GM12865 (cell line): Measurements from ENCODE around the gene CFAP69.

Experiments
- DNase-seq: peaks from one replicate; pipeline ENCODE4 v3.0.0; 2010; ENCODE audit warnings: low read depth
- H3K4me3 ChIP-seq: 2 replicates; pipeline ENCODE4 v1.5.1; 2011; ENCODE audit warnings: mild to moderate bottlenecking, low read depth, low read length, control low read depth
- CTCF ChIP-seq: IDR thresholded peaks from 2 replicates; pipeline ENCODE4 v1.5.1; 2011; ENCODE audit warnings: low read length, control low read depth, low read depth, inconsistent platforms; ENCODE audit not compliant: insufficient read depth; ENCODE audit errors: missing control alignments

CFAP69 gene

GRCh38 chr7:90229682-90230081 lies 15.3 kb upstream of the CFAP69 start:
- no peak for TF ChIP-seq CTCF
- no peak for DNase-seq
- H3K4me3 ChIP-seq, result no peak overlapping the region

- no peak for TF ChIP-seq CTCF
- DNase-seq, result no peak
These were observed 14.1 kb upstream of the CFAP69 start for GRCh38 chr7:90230834-90231233.

GRCh38 chr7:90231304-90231703 lies 13.7 kb upstream of the CFAP69 start:
- DNase-seq, result no peak
- H3K4me3 ChIP-seq, result no peak overlapping the region
- TF ChIP-seq CTCF, result no peak

More at GRCh38 chr7:90230834-90231233, 14.1 kb upstream of the CFAP69 start:
- H3K4me3 ChIP-seq, result no peak overlapping the region

DNA sequence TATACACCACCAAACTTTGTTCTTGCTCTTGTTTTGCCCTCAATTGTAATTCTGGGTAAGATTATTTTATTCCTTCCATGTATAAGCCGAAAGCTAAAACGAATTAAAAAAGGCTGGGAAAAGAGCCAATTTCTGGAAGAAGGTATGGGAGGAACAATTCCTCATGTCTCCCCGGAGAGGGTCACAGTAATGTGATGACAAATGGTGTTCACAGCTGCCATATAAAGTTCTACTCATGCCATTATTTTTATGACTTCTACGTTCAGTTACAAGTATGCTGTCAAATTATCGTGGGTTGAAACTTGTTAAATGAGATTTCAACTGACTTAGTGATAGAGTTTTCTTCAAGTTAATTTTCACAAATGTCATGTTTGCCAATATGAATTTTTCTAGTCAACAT lies 12.5 kb upstream of the CFAP69 start:
- DNase-seq, result no peak
- TF ChIP-seq CTCF, result no peak
- H3K4me3 ChIP-seq, result no peak overlapping the region

GRCh38 chr7:90233569-90233968 lies 11.4 kb upstream of the CFAP69 start:
- no peak for TF ChIP-seq CTCF
- no peak for DNase-seq
- no peak overlapping the region for H3K4me3 ChIP-seq

GRCh38 chr7:90236721-90237289 lies 8.2 kb upstream of the CFAP69 start:
- H3K4me3 ChIP-seq, result no peak overlapping the region
- TF ChIP-seq CTCF, result no peak
- no peak for DNase-seq

DNA sequence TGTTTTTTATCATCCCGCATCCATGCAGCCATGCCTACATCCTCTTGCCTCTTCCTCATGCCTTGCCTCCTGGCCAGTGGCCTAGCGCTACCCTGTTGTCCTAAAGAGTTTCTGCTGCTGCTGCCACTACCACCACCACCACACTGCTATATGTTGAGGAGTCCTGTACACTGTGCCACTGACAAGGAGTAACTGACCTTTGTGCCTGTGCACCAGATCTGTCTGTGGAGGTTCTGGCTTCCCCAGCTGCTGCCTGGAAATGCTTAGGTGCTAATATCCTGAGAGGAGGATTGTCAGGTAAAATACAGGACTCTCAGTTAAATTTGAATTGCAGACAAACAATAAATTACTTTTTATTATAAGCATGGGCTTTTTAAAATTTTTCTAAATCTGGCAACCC lies 7.0 kb upstream of the CFAP69 start:
- no peak overlapping the region for H3K4me3 ChIP-seq
- DNase-seq, result no peak
- TF ChIP-seq CTCF, result no peak
